ENCODE measurements around the gene LCE3A. TPM values are rescaled to one million over a fixed set of nuclear protein-coding genes. Genes with fewer than 3 reads are reported as not detected.

Gene LCE3A
- total RNA-seq, 2 donors from 2014 or later = not detected

GRCh38 chr1:152577168-152577567 lies 45.7 kb downstream of the LCE3A start:
- Histone ChIP-seq H3K9ac (ENCODE audit: extremely low read depth, low read length, poor library complexity, severe bottlenecking) (no peak overlapping the region), H3K4me1 (ENCODE audit: control insufficient read depth, insufficient read depth, low read length) (no peaks in the 10 kb centered on the region), H3K4me3 (ENCODE audit: low read length) (no peak overlapping the region), H3K27me3 (ENCODE audit: control insufficient read depth, insufficient read depth, low read length, poor library complexity, severe bottlenecking) (no peaks in the 10 kb centered on the region), H3K27ac (ENCODE audit: low read depth, low read length) (no peak overlapping the region), H3K9me3 (ENCODE audit: control insufficient read depth, low read length) (peaks cover 76% of the 10 kb centered on the region), H3K36me3 (ENCODE audit: control insufficient read depth, insufficient read depth, low read length) (no peaks in the 10 kb centered on the region)
- H3K4me3 Mint-ChIP-seq = no peak overlapping the region
- no peaks in the 10 kb centered on the region for H3K4me1 Mint-ChIP-seq
- TF ChIP-seq CTCF (conservative IDR thresholded peaks at IDR 0.05) = no peak
- H3K9me3 Mint-ChIP-seq = peaks cover 93% of the 10 kb centered on the region
- 86 to 100% methylated on average over 2 of the region's 2 CpGs for WGBS, 2 experiments (ENCODE audit: insufficient coverage in 1 of 2, insufficient read length in 1 of 2)
- H3K36me3 Mint-ChIP-seq (ENCODE audit: low read depth) = no peaks in the 10 kb centered on the region
- DNase-seq = no peak
- no peak overlapping the region for H3K27ac Mint-ChIP-seq
- no peaks in the 10 kb centered on the region for H3K27me3 Mint-ChIP-seq (ENCODE audit: insufficient read depth)

Other genes starting within 250 kb of the LCE3A start
- gene CRNN, start 208.8 kb downstream of the LCE3A start, total RNA-seq = not detected
- gene LCE5A, start 112.3 kb downstream of the LCE3A start, total RNA-seq = not detected
- gene CRCT1, start 108.6 kb downstream of the LCE3A start, total RNA-seq = not detected
- gene LCE3E, start 56.3 kb downstream of the LCE3A start, total RNA-seq = not detected
- not detected for gene LCE3D, start 42.6 kb downstream of the LCE3A start, total RNA-seq
- gene LCE3C, start 22.9 kb downstream of the LCE3A start, total RNA-seq = not detected
- gene LCE3B, start 9.3 kb downstream of the LCE3A start, total RNA-seq = not detected
- not detected for gene LCE2D, start 40.3 kb upstream of the LCE3A start, total RNA-seq
- not detected for gene LCE2C, start 52.2 kb upstream of the LCE3A start, total RNA-seq
- gene LCE2B, start 63.0 kb upstream of the LCE3A start, total RNA-seq = not detected
- not detected for gene LCE2A, start 75.2 kb upstream of the LCE3A start, total RNA-seq
- gene LCE4A, start 85.1 kb upstream of the LCE3A start, total RNA-seq = not detected
- not detected for gene KPRP, start 134.9 kb upstream of the LCE3A start, total RNA-seq
- gene LCE1F, start 152.0 kb upstream of the LCE3A start, total RNA-seq = not detected
- gene LCE1E, start 163.2 kb upstream of the LCE3A start, total RNA-seq = not detected
- not detected for gene LCE1D, start 173.6 kb upstream of the LCE3A start, total RNA-seq
- not detected for gene LCE1C, start 183.5 kb upstream of the LCE3A start, total RNA-seq
- not detected for gene LCE1B, start 188.9 kb upstream of the LCE3A start, total RNA-seq
- gene LCE1A, start 204.4 kb upstream of the LCE3A start, total RNA-seq = not detected
- gene LCE6A, start 219.8 kb upstream of the LCE3A start, total RNA-seq = not detected
- not detected for gene LCE7A, start 236.9 kb upstream of the LCE3A start, total RNA-seq